ENCODE measurements around the gene SH2D3A.

DNA sequence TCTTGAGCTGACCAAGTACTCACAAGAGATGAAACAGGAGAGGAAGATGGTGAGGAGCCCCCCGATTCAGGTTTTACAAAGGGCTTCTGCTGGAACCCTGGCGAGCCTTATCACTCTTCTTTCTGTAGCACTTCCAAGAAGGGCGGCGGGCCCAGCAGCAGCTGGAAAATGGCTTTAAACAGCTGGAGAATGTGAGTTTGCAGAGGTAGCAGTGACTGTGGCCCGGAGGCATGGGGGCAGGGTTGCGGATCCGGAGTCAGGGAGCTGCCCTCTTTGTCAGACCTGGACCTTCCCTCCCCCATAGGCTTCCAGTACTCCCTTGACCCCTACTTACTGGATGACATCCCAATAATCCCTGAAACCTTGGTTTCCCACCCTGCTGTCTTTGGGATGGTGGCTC, 24.2 kb downstream of the SH2D3A start:
- TF ChIP-seq CTCF (IDR thresholded peaks at IDR 0.05) (no peak), POLR2A (IDR thresholded peaks at IDR 0.05) (no peak), EP300 (IDR thresholded peaks at IDR 0.05) (no peak)
